VCaP (cell line): Measurements from ENCODE around the gene NDST4.

Source experiments
- H3K27ac ChIP-seq: fragments of 450-650 bp; 2 replicates; pipeline ENCODE4 v1.5.1; 2017
- TF ChIP-seq, protein P1 (sequence below): fragments of 450-650 bp; conservative IDR thresholded peaks from 2 replicates; pipeline ENCODE4 v1.5.1; 2017; ENCODE audit warnings: mild to moderate bottlenecking, moderate library complexity

The NDST4 gene

DNA sequence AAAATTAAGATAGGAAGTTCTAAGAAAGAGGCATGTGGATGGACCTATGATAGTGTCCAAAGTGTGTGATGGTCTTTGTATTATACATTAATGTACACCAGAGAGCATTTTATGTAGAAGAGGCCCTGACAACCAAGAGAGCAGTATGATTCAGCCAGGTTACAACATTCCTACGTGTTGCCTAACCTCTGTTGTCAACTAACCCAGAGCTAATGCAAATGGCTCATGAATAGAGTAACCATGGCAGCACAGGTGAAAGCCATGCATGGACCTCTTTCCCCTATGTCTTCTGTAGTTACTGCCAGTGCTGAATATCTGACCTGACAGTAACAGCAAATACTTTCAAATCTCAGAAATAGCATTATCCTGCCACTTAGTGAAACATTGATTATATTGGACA, 255.6 kb downstream of the NDST4 start:
- TF ChIP-seq, protein P1, sequence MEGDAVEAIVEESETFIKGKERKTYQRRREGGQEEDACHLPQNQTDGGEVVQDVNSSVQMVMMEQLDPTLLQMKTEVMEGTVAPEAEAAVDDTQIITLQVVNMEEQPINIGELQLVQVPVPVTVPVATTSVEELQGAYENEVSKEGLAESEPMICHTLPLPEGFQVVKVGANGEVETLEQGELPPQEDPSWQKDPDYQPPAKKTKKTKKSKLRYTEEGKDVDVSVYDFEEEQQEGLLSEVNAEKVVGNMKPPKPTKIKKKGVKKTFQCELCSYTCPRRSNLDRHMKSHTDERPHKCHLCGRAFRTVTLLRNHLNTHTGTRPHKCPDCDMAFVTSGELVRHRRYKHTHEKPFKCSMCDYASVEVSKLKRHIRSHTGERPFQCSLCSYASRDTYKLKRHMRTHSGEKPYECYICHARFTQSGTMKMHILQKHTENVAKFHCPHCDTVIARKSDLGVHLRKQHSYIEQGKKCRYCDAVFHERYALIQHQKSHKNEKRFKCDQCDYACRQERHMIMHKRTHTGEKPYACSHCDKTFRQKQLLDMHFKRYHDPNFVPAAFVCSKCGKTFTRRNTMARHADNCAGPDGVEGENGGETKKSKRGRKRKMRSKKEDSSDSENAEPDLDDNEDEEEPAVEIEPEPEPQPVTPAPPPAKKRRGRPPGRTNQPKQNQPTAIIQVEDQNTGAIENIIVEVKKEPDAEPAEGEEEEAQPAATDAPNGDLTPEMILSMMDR: no peak

DNA sequence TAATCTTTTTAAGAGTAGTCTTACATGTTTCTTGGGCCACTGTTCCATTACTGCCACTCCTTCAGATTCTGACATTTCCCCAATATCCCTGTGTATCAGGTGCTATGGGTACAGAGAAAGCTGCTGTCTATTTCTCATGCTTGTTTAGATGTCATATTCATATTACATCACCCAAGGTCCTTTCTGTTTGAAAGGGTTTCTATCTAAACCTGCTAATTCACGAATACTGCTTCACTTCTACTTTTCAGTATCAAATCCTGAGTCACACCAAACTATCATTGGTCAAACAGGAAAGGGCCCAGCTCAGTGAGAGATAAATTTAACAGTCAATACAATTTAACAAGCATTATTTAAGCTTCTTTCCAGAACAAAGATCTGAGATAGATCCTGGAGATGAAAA, 273.4 kb downstream of the NDST4 start:
- TF ChIP-seq, protein P1: no peak
- no peak overlapping the region for H3K27ac ChIP-seq

More for the DNA sequence above, 255.6 kb downstream of the NDST4 start:
- no peak overlapping the region for H3K27ac ChIP-seq

DNA sequence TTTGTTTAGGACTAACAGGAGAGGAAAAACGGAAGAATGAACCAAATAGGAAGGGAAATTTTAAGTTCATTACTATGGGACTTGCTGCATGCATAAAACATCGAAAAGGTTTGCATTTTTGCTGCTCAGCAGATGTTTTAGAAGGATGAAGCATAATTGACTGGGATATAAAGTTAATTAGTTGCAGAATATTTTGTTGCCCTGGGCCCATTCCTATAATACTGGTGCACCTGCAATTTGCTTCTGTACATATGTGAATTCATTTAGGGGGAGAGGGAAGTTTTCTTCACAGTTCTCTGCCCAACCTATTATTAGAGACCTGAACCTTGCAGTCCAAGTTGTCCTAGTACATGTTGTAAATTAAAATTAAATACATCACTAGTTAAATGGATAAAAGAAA, 282.8 kb downstream of the NDST4 start:
- H3K27ac ChIP-seq: no peak overlapping the region
- TF ChIP-seq, protein P1: no peak

DNA sequence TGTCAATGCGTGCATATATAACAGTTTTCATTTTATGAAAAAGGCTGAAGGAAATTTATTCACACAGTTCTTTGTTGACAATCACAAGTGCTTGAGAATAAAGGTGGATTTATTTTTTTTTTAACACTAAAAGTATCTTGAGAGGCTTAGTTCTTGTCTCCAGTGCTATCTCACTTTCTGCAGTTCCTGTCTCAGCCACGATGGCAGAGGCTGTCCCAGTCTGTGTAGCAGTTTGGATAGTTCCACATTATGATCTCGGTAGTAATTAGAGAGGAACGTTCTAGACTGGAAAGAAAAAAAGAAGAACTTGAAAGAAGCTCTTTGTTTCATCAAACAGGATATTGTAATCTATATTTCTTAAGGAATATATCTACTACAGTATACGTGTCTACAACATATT, 285.8 kb downstream of the NDST4 start:
- TF ChIP-seq, protein P1: no peak
- H3K27ac ChIP-seq: no peak overlapping the region

DNA sequence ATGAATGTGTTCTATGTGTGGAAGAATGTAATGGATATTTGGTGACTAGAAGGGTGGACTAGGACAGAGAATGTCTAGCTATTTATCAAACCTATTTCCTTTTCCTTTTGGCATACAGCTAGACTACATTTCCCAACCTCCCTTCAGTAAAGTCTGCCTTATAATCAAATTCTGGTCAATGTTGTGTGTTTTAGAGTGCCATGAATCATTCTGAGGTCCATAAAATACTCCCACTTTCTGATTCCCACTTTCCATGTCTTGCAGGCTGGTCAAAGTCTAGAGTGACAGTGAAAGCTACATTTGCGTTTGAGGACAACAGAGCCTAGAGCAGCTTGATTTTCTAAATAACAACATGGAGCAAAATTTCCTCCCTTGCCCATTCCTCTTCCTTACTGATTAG, 297.7 kb downstream of the NDST4 start:
- H3K27ac ChIP-seq: no peak overlapping the region
- TF ChIP-seq, protein P1: no peak

DNA sequence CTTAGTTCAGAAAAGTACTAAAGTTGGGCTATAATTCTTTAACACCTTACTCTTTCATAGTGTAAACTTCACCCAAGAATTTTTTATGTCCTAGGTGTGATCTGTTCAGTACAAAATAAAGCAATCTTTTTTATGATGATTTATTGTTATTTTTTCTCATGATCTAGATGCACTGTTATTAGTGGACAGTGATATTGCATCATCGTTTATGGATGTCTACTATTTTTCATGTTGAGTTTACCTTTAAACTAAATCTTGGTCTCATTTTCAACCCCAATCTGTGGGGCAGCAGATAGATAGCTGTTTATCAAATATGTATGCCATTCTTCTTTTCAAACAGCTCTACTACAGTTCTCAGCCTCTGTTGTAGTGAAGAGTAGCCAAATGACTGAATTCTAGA, 299.5 kb downstream of the NDST4 start:
- TF ChIP-seq, protein P1: no peak
- H3K27ac ChIP-seq: no peak overlapping the region

DNA sequence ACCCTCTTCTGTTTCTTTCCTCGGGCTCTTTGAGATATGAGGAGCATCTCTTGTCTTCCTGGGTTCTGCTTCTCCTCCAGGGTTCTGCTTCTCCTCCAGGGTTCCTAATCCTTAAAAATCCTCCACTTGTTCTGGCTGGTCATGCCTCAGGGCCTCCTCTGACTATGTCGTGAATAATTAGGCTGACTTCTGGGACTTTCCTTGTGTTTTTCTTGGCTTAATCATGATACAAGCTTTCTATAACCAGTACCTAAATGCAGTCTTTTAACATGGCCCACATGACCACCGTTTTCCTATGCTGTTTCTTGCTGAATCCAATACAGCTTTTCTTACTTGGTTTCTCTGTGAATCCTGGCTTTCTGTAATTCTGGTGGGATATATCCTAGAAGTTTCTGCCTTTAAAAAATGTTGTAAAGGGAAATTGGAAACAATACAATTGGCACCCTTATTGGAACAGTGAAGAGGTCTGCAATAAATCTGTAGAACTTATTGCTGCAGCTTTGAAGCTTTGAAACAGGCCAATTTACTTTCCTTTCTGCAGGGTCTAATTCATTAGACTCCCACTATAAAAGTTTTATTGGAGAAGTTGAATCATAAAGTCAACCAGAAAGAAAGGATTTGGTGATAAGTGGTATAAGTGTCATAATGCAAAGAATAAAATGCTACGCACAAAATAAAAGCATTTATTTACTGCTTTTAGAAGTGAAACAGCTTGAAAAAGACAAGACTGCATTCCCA, 301.7 kb downstream of the NDST4 start:
- TF ChIP-seq, protein P1: no peak
- H3K27ac ChIP-seq: no peak overlapping the region
